ENCODE results near the gene POTEH. TPM values are rescaled to one million over a fixed set of nuclear protein-coding genes. Genes with fewer than 3 reads are reported as not detected.
"Not testable (repeated sequence)": the region's sequence is repeated elsewhere in the genome, so short reads cannot be mapped to it uniquely, and the experiment has no call there.

POTEH gene
- total RNA-seq (2013; cell fraction: nucleolus; rRNA removed): 2.2 and 4.0 TPM in 2 replicates
- total RNA-seq (2014; rRNA removed) (0.56 and 0.71 TPM in 2 replicates), total RNA-seq (2014; rRNA removed; fragmentation: Illumina TruSeq; extraction: Trizol) (1.9 and 2.0 TPM in 2 replicates), total RNA-seq (2021) (0.35 and 0.82 TPM in 2 replicates), polyA plus RNA-seq (2011; rRNA removed) (not detected in 2 replicates), polyA plus RNA-seq (2014; fragmentation: Illumina TruSeq; extraction: Trizol) (0.48 and 0.84 TPM in 2 replicates), polyA plus RNA-seq (2014; fragmentation: Nextera tagmentation; extraction: Ambion mirVana) (under 1 TPM in 1 of 2 experiments, not detected in 1; 0.05 TPM), polyA plus RNA-seq (2014; rRNA removed) (0.69 and 0.71 TPM in 2 replicates), polyA plus RNA-seq (2016; fragmentation: Nextera tagmentation; extraction: Ambion mirVana) (under 1 TPM in 1 of 2 experiments, not detected in 1; 0.08 TPM), polyA minus RNA-seq (2011; rRNA and poly(A)+ RNA removed) (0.15 TPM in 1 of 2 replicates, not detected in the other), Bru-seq, nascent RNA (not detected), BruChase-seq, experiment 1, labeled RNA remaining after a 6-hour chase (not detected), BruChase-seq, experiment 2, labeled RNA remaining after a 2-hour chase (percentile 1 among the genes with signal in this experiment)
- not detected for polyA plus RNA-seq (2011; ENCODE audit: low read depth)
- polyA plus RNA-seq (2011; cell fraction: cytosol; rRNA removed): not detected in 2 replicates
- polyA plus RNA-seq (2011; cell fraction: nucleus; rRNA removed): 0.07 TPM in 2 replicates
- 0.11 and 0.16 TPM in 2 replicates for polyA plus RNA-seq (2012)
- polyA minus RNA-seq (2011; cell fraction: cytosol; rRNA and poly(A)+ RNA removed): not detected in 2 replicates
- 0.57 and 0.60 TPM in 2 replicates for polyA minus RNA-seq (2011; cell fraction: nucleus; rRNA and poly(A)+ RNA removed)
- long read RNA-seq, experiment 1: 0 reads
- long read RNA-seq, experiment 2: 0 reads

GRCh38 chr22:15689749-15690125, at the start of gene POTEH:
POTEH (plus strand) TSS chr22:15690026; CDS start chr22:15690078, 52 bp downstream.
- CTCF ChIA-PET; H3K4me1 ChIP-seq (ENCODE audit: control insufficient read depth, insufficient read depth, low read length); H2AFZ ChIP-seq (ENCODE audit: control insufficient read depth, low read depth, low read length); ATAC-seq; H3K79me2 ChIP-seq (ENCODE audit: control insufficient read depth, insufficient read depth, low read length); intact Hi-C loops (cut with micrococcal nuclease; ENCODE audit: unreplicated experiment); FAIRE-seq; H3K4me2 ChIP-seq (ENCODE audit: control insufficient read depth, insufficient read depth); POLR2A ChIA-PET; H3K9ac ChIP-seq (ENCODE audit: control insufficient read depth, insufficient read depth, low read length); DNase-seq (ENCODE audit: low read depth, low spot score); H4K20me1 ChIP-seq (ENCODE audit: control insufficient read depth, insufficient read depth); SMC1A ChIA-PET (ENCODE audit: uncharacterized antibody, unreplicated experiment); in situ Hi-C loops (cut with MboI); H3K9me3 ChIP-seq (replicated peaks; ENCODE audit: control insufficient read depth, insufficient read depth, low read length); H3K27ac ChIP-seq (ENCODE audit: control insufficient read depth, insufficient read depth); RAD21 ChIA-PET (ENCODE audit: unreplicated experiment); H3K27me3 ChIP-seq (replicated peaks in 1 of 2; ENCODE audit: control insufficient read depth in 2 of 2, insufficient read depth in 2 of 2, low read length in 1 of 2); H3K4me3 ChIP-seq; H3K36me3 ChIP-seq (ENCODE audit: control insufficient read depth in 2 of 2, insufficient read depth in 2 of 2, low read length in 1 of 2); BruUV-seq (replicated peaks): not testable (repeated sequence)
- 20% methylated on average over 1 of the region's 11 CpGs for WGBS (ENCODE audit: insufficient coverage, insufficient replicate concordance, low lambda C conversion rate, missing lambda C conversion rate)

- BruUV-seq (replicated peaks); FAIRE-seq; H3K27ac ChIP-seq (ENCODE audit: control insufficient read depth, insufficient read depth); H3K36me3 ChIP-seq (ENCODE audit: control insufficient read depth in 2 of 2, insufficient read depth in 2 of 2, low read length in 1 of 2); H3K4me1 ChIP-seq (ENCODE audit: control insufficient read depth, insufficient read depth, low read length); H4K20me1 ChIP-seq (ENCODE audit: control insufficient read depth, insufficient read depth); H3K4me3 ChIP-seq; ATAC-seq; in situ Hi-C loops (cut with MboI); intact Hi-C loops (cut with micrococcal nuclease; ENCODE audit: unreplicated experiment); RAD21 ChIA-PET (ENCODE audit: unreplicated experiment); H3K9me3 ChIP-seq (replicated peaks; ENCODE audit: control insufficient read depth, insufficient read depth, low read length); H3K27me3 ChIP-seq (replicated peaks in 1 of 2; ENCODE audit: control insufficient read depth in 2 of 2, insufficient read depth in 2 of 2, low read length in 1 of 2); SMC1A ChIA-PET (ENCODE audit: uncharacterized antibody, unreplicated experiment); POLR2A ChIA-PET; H3K4me2 ChIP-seq (ENCODE audit: control insufficient read depth, insufficient read depth); DNase-seq (ENCODE audit: low read depth, low spot score); H2AFZ ChIP-seq (ENCODE audit: control insufficient read depth, low read depth, low read length); H3K79me2 ChIP-seq (ENCODE audit: control insufficient read depth, insufficient read depth, low read length); CTCF ChIA-PET; H3K9ac ChIP-seq (ENCODE audit: control insufficient read depth, insufficient read depth, low read length): not testable (repeated sequence)
- 75% methylated on average over 4 of the region's 19 CpGs for WGBS (ENCODE audit: insufficient coverage, insufficient replicate concordance, low lambda C conversion rate, missing lambda C conversion rate)
Observed at GRCh38 chr22:15642288-15642861, 47.5 kb upstream of the POTEH start.

- DNase-seq (ENCODE audit: low read depth, low spot score); intact Hi-C loops (cut with micrococcal nuclease; ENCODE audit: unreplicated experiment); H3K4me3 ChIP-seq; CTCF ChIA-PET; H3K9me3 ChIP-seq (replicated peaks; ENCODE audit: control insufficient read depth, insufficient read depth, low read length); H3K9ac ChIP-seq (ENCODE audit: control insufficient read depth, insufficient read depth, low read length); H3K27ac ChIP-seq (ENCODE audit: control insufficient read depth, insufficient read depth); H4K20me1 ChIP-seq (ENCODE audit: control insufficient read depth, insufficient read depth); H2AFZ ChIP-seq (ENCODE audit: control insufficient read depth, low read depth, low read length); H3K36me3 ChIP-seq (ENCODE audit: control insufficient read depth in 2 of 2, insufficient read depth in 2 of 2, low read length in 1 of 2); H3K4me1 ChIP-seq (ENCODE audit: control insufficient read depth, insufficient read depth, low read length); in situ Hi-C loops (cut with MboI); BruUV-seq (replicated peaks); H3K79me2 ChIP-seq (ENCODE audit: control insufficient read depth, insufficient read depth, low read length); RAD21 ChIA-PET (ENCODE audit: unreplicated experiment); H3K4me2 ChIP-seq (ENCODE audit: control insufficient read depth, insufficient read depth); H3K27me3 ChIP-seq (replicated peaks in 1 of 2; ENCODE audit: control insufficient read depth in 2 of 2, insufficient read depth in 2 of 2, low read length in 1 of 2); POLR2A ChIA-PET; ATAC-seq; SMC1A ChIA-PET (ENCODE audit: uncharacterized antibody, unreplicated experiment); FAIRE-seq: not testable (repeated sequence)
- WGBS (ENCODE audit: insufficient coverage, insufficient replicate concordance, low lambda C conversion rate, missing lambda C conversion rate): no CpG with 5 or more reads among the region's 7 CpGs
Observed at GRCh38 chr22:15651954-15652353, 37.9 kb upstream of the POTEH start.

All from GM12878 (cell line).